ENCODE measurements around the gene GLYATL1B.
A peak's percentile ranks its signal among the peaks of the same experiment; 100 is the strongest.
"Not testable (repeated sequence)": the region's sequence is repeated elsewhere in the genome, so short reads cannot be mapped to it uniquely, and the experiment has no call there.

Gene GLYATL1B

GRCh38 chr11:59086007-59086406 lies at the start of gene GLYATL1B:
GLYATL1B (plus strand) TSS chr11:59086307; CDS start chr11:59086307, 0 bp downstream.
- DNase-seq, result not testable (repeated sequence)

- not testable (repeated sequence) for DNase-seq
These were observed 49.6 kb upstream of the GLYATL1B start for GRCh38 chr11:59036542-59036941.

DNA sequence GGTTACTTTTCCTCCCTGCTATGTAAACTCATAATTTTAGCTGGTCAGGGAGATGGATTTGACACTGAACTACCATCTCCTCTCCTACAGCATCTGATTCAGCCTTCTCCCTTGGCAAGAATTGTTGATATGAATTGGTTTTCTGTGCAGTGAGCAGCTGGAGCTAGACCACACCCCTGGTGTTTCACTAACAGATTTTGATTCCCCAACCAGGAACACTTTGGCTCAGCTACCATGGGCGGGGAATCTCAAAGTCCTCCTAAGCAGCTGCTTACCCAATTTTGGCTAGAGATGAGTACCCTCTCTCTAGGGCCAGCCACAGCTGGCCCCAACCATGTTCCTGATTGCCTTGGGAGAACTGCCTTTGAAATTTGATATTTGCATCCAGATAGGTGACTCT lies 48.7 kb upstream of the GLYATL1B start:
- not testable (repeated sequence) for DNase-seq

GRCh38 chr11:59040607-59041006 lies 45.5 kb upstream of the GLYATL1B start:
- DNase-seq, result no peak

GRCh38 chr11:59051383-59051782 lies 34.7 kb upstream of the GLYATL1B start:
- not testable (repeated sequence) for DNase-seq

DNA sequence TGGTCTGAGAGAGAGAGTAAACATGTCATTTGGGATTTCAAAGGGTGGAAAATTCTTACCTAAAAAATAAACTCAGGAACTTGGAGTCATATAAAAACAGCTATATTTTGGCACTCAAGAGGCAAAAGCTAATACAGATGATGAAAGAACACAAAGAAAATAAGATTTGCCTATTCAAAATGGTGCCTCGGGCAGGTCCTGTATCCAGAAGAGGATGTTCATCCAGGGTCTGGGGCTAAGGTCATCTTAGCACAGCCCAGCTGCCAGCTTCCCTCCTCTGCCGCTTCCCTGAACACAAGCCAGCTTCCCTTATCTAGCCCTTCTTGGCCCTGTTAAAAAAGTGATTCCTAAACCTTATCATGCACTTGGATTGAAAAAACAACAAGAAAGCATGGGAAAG lies 33.8 kb upstream of the GLYATL1B start:
- not testable (repeated sequence) for DNase-seq

- DNase-seq, result no peak
These were observed 32.7 kb upstream of the GLYATL1B start for GRCh38 chr11:59053387-59053786.

- DNase-seq, result peak; percentile 83
These were observed 27.7 kb upstream of the GLYATL1B start for GRCh38 chr11:59058120-59059033.

- not testable (repeated sequence) for DNase-seq
These were observed 26.0 kb upstream of the GLYATL1B start for GRCh38 chr11:59060096-59060495.

DNA sequence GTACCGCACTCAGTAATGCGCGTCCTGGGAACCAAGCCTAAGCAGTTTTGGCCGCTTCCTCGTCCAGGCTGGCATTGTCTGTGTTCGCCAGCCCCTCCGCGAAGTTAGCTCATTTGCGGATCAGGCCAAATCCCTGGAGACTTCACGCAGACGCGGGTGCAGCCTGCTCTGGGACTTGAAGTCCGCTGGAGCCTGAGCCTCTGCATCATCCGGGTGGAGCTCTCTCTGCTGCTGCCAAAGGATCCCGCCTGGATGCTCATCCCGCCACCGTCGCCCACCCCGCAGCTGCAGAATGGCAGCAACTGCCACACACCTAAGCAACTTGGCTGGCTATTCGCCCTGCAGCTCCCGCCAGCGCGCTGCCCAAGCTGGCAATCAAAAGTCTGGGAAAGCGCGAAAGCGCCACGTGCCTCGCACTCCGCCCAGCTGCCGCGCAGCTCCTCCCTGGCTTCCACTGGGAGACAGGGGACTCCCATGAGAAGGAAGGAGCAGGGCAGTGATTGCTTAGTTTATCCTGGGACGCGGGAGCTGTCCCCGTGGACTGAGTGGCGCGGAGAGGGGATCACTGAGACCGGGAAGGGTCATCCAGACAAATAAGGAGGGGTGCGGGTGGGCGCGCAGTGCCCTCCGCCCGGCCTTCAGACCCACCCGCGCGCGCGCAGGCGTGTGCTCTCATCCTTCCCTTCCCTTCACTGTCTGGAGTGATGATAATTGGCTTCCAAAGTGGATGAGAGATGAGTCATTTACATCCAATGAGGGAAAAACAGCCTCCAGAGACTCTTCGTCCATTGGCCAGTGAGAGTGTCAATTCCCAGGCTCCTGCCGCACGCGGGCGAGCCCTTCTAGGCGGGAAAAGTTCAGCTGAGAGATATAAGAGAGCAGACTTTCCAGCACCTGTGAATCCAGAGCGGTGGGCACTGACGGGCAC lies 23.2 kb upstream of the GLYATL1B start:
- DNase-seq, result no peak

- DNase-seq, result not testable (repeated sequence)
These were observed 21.9 kb upstream of the GLYATL1B start for GRCh38 chr11:59063996-59064727.

DNA sequence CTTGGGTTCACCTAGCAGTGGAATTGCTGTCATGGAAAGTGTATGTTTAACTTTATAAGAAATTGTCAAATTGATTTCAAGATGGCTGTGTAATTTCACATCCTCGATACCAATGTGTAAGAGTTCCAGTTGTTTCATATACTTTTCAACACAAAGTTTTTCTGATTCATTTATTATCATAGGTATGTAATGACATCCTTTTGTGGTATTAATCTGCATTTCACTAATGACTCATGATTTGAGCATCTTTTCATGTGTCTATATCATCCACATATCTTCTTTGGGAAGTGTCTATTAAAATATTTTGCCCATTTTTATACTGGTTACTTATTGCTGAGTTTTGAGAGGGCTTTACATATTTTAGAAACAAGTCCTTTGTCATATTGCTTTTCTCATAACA lies 17.0 kb upstream of the GLYATL1B start:
- no peak for DNase-seq

GRCh38 chr11:59076876-59077571 lies 9.1 kb upstream of the GLYATL1B start:
- DNase-seq, result no peak

- DNase-seq, result no peak
These were observed 7.7 kb upstream of the GLYATL1B start for GRCh38 chr11:59078435-59078834.

DNA sequence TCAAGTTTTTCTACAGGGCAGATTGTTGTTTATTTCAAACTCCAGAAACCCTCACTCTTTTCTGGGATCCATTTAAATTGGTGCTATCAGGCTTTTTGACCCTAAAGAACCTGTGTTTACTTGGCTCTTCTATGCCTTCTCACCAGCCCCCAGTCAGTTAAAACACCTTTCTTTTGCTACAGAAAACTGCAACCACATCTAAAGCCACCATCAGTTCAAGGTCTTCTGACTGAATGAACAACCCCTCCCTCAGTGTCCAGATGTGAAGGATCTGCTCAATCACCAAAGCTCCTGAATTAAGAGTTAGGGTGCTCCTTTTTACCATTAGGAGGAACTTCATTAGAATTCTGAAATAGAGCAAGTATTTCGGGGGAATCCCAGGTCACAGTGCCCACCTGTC lies 7.0 kb upstream of the GLYATL1B start:
- no peak for DNase-seq

DNA sequence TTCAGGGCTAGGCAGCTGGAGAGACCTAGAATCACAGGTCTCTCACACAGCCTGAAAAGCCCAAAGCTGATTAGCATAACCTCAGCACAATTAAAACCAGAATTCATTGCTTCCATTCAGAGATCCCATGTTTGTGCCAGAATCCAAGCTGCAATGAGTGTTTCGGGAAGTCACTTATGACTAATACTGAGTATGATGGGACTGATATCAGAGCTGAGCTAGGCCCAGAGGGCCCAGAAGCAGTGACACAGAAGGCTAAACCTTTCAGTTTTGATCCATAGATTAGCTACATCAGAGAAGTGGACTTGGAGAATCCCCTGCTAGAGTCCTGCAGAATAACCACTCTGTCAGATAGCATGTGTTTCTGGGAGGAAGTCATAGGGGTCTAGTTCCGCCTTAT lies 5.7 kb upstream of the GLYATL1B start:
- DNase-seq, result not testable (repeated sequence)

DNA sequence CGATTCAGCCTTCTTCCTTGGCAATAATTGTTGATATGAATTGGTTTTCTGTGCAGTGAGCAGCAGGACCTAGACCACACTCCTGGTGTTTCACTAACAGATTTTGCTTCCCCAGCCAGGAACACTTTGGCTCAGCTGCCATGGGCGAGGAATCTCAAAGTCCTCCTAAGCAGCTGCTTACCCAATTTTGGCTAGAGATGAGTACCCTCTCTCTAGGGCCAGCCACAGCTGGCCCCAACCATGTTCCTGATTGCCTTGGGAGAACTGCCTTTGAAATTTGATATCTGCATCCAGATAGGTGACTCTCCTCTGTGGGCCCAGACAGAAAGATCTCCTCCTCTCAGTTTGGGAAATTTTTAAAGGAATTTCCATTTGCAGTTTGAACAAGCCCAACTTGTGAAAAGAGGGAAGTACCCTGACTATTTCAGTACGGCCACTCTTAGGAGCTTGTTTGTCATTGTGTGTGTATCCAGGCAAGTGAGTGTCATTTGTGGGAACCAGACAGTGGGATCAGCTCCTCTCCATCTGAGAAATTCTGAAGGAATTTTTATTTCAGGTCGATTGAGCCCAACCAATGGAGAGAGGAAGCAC lies 4.6 kb upstream of the GLYATL1B start:
- not testable (repeated sequence) for DNase-seq

DNA sequence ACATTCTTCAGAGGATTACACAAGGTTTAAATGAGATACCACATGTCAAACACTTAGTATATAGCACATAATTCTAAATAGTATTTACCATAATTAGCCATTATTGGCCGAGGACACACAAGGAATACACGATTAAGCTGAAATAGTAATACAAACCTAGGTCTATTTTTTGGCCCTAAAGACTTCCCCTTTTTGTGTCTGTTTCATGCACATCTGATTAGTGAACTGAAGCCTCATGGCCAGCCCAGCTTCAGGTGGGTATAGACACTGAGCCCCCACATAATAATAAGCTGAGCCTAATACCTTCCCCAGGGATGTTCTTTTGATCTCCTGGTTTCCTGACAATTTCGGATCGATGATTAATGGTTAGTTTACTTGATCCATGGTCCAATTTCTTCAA lies 2.1 kb downstream of the GLYATL1B start:
- no peak for DNase-seq

DNA sequence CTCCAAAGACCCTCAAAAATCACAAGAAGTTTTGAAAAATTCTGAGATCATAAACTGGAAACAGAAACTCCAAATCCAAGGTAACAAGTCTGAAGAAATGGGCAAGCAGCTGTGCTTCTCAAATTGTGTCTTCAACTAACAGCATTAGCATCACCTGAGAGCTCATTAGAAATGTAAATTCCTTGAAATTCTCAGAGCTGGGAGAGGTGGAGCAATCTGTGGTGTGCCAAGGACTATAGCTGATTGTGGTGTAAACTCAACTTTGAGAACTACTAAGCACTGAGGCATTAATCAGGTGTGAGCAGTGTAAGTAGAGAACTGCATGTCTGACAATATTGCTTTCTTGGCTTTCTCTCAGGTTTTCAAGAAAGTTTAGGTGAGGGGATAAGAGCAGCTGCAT lies 7.5 kb downstream of the GLYATL1B start:
- DNase-seq, result not testable (repeated sequence)

- DNase-seq, result not testable (repeated sequence)
These were observed 9.1 kb downstream of the GLYATL1B start for GRCh38 chr11:59095225-59095624.

DNA sequence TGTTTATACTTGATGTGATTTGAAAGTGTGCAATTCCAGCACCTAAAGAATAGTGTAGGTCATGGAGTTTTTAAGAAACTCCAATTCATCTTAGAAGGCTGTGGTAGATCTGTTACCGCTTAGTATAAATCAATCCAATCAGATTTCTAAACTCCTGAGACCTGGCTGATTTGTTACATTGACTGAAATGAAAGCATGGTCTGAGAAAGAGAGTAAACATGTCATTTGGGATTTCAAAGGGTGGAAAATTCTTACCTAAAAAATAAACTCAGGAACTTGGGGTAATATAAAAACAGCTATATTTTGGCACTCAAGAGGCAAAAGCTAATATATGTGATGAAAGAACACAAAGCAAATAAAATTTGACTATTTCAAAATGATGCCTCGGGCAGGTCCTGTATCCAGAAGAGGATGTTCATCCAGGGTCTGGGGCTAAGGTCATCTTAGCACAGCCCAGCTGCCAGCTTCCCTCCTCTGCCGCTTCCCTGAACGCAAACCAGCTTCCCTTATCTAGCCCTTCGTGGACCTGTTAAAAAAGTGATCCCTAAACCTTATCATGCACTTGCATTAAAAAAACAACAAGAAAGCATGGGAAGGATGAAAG lies 10.0 kb downstream of the GLYATL1B start:
- not testable (repeated sequence) for DNase-seq
